ENCODE results near the gene SLC25A36.

- TF ChIP-seq POLR2A (IDR thresholded peaks at IDR 0.05) (no peak), CTCF (IDR thresholded peaks at IDR 0.05) (no peak)
Observed at GRCh38 chr3:140899363-140899762, 42.3 kb upstream of the SLC25A36 start.
